Calu3 (cell line): ENCODE data around the gene XAGE1B. TPM values are rescaled to one million over a fixed set of nuclear protein-coding genes. Genes with fewer than 3 reads are reported as not detected.

ENCODE experiments used
- total RNA-seq: library from RNA; stranded (reverse); gene quantifications from 2 replicates; pipeline ENCODE4 v1.2.3, GENCODE V29; 2022

XAGE1B gene
- total RNA-seq, 1 experiment from 2014 or later = not detected

Other genes with a start within 250 kb of the XAGE1B start
- gene XAGE2, start 148.0 kb downstream of the XAGE1B start, total RNA-seq = not detected in 2 replicates
- not detected in 2 replicates for gene XAGE1A, start 21.3 kb downstream of the XAGE1B start, total RNA-seq
- gene SSX7, start 137.8 kb upstream of the XAGE1B start, total RNA-seq = not detected in 2 replicates
- not detected in 2 replicates for gene SSX2, start 190.1 kb upstream of the XAGE1B start, total RNA-seq
- gene SSX2B, start 234.2 kb upstream of the XAGE1B start, total RNA-seq = not detected in 2 replicates